IPS DF 4.7 (cell line): ENCODE measurements around the gene PSMD8.
"Not testable (repeated sequence)": the region's sequence is repeated elsewhere in the genome, so short reads cannot be mapped to it uniquely, and the experiment has no call there.

ENCODE experiments used
- DNase-seq: peaks from one replicate; pipeline ENCODE4 v3.0.0-alpha.2; 2013; ENCODE audit warnings: low spot score; ENCODE audit errors: extremely low read depth

PSMD8 gene

GRCh38 chr19:38410407-38410806 is 36.0 kb downstream of the PSMD8 start:
- not testable (repeated sequence) for DNase-seq

DNA sequence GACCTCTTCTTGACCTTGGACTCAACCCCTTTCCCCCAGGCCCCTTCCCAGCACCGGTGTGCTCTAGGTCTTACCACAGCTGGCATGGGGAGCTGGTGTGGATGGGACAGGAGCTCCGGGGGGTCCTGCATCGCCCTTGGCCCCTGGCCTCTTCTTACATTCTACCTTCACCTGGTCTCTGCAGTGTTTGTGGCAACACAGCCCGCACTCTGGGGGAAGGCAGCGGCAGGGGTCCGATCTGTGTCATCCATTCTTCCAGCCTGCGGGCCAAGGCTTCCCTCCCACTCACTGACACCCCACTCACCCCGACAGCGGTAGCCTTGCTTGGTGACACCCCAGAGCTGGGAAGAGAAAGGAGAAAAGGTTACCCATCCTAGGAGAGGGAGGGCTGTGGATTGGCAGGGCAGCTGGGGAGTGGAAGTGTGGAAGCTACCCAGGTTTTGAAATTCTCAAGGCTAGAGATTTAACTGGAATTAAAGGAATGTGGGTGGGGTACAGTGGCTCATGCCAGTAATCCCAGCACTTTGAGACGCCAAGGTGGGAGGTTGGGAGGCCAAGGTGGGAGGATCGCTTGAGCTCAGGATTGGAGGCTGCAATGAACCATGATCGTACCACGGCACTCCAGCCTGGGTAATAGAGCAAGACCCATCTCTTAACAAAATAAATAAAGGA is 36.8 kb downstream of the PSMD8 start:
- no peak for DNase-seq

- DNase-seq: not testable (repeated sequence)
These were observed 37.5 kb downstream of the PSMD8 start for GRCh38 chr19:38411898-38412297.

DNA sequence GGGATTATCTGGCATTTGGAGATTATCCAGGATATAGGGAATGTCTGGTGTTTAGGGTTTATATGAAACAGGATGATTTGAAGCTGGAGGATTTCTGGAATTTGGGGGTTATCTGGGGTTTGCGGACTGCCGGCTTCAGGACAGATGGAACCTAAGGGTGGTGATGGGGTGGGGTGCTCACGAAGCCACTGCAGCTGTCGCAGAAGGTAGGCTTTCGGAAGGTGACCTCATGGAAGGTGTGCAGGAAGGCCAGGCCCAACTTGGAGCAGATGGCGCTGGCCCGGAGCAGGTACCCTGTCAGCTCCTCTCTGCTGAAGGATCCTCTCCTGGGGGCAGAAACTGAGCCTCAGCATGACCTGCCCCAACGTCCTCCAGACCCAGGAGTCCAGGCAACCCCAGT is 38.1 kb downstream of the PSMD8 start:
- DNase-seq: no peak

DNA sequence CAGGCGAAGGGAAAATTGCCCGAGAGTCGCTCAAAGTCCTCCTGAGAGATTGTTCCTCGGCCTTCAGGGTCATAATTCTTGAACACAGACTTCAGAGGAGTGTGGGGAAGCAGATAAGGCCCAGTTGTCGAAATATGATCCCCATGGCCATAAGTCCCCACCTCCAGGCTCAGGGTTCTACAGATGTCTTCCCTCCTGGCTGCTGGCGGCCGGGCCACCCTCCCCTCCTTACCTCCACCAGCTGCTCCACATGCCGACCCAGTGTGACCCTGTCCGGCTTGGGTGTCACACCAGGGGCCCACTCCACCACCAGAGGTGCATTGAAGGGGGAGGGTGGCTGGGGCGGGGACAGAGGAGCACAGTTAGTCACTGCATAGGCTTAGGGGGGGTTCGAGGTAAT is 38.6 kb downstream of the PSMD8 start:
- no peak for DNase-seq

DNA sequence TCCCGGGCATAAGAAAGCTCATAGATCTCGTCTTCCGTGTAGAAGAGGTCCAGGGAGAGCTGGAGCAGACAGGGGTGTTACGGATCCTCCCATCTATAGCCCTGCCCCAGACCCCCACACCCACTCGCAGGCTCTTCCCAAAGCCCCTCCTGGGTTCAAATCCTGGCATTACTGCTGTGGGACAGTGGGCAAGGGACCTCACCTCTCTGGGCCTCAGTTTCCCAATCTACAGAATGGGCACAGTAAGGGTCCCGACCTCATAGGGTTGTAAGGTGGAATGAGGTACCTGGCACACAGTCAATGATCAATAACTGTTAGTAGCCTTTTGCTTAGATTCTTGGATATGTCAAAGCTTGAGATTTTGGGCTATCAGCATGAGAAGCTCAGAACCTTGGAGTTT is 39.0 kb downstream of the PSMD8 start:
- DNase-seq: no peak

DNA sequence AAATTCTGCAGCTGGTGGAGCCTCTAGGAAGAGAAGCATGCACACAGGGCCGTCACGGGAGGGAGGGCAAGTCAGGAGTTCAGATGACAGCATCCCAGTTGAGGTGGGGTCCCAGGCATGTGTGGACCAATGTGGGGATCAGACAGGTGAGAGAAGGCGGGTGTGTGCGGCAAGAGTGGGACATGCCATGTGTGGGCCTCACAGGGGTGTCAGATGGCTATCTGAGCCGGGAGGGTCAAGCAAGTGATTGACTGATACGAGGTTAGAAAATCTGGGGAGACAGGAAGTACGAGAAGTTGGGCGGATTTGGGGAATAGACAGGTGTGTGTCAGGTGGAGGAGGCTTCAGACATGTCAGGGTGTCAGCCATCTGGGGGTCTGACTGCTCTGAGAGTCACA is 42.8 kb downstream of the PSMD8 start:
- DNase-seq: no peak

GRCh38 chr19:38417544-38418506 is 43.5 kb downstream of the PSMD8 start:
- no peak for DNase-seq

DNA sequence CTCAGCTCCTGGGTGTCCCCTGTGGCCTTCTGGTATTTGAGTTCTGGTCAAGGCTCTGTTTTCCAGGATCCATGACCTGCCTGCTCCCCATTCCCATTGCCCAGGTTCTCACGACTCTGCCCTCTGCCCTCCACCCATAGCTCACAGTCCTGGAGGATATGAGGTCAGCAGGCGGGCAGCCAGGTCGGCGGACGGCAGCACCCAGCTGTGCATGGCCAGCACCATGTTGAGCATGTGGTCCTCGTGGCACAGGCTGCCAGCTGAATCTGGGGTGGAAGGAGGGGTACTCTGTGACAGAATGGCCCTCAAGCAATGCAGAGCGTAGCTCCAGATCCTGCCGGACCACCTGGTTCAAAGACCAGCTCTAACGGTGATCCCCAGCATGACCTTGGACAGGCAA is 46.6 kb downstream of the PSMD8 start:
- DNase-seq: no peak

DNA sequence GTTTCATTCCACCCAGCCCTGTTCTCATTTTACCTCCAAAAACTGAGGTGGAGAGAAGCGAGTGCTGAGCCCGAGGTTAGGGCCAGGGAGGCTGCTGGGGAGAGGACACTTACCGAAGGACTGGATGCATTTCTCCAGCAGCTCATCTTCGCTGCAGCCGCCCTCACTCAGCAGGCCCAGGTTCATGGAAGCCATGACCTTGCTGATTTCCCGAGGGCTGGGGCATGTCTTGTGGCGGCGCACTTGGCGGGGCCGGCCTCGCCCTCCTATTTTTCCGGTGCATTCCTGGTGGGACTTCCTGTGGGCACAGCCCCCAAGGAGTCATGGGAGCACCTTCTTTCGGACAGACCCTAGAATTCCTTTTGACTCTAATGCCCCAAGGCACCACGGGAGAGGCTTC is 47.5 kb downstream of the PSMD8 start:
- no peak for DNase-seq

DNA sequence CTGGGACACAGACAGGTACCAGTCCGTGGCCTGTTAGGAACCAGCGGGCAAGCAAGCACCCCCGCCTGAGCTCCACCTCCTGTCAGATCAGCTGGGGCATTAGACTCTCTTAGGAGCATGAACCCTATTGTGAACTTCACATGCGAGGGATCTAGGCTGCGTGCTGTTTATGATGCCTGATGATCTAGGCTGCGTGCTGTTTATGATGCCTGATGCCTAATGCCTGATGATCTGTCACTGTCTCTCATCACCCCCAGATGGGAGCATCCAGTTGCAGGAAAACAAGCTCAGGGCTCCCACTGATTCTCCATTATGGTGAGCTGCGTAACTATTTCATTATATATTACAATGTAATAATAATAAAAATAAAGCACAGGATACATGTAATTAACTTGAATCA is 48.1 kb downstream of the PSMD8 start:
- DNase-seq: no peak

GRCh38 chr19:38424272-38424671 is 49.9 kb downstream of the PSMD8 start:
- no peak for DNase-seq

GRCh38 chr19:38425222-38425809 is 50.9 kb downstream of the PSMD8 start:
- DNase-seq: no peak

DNA sequence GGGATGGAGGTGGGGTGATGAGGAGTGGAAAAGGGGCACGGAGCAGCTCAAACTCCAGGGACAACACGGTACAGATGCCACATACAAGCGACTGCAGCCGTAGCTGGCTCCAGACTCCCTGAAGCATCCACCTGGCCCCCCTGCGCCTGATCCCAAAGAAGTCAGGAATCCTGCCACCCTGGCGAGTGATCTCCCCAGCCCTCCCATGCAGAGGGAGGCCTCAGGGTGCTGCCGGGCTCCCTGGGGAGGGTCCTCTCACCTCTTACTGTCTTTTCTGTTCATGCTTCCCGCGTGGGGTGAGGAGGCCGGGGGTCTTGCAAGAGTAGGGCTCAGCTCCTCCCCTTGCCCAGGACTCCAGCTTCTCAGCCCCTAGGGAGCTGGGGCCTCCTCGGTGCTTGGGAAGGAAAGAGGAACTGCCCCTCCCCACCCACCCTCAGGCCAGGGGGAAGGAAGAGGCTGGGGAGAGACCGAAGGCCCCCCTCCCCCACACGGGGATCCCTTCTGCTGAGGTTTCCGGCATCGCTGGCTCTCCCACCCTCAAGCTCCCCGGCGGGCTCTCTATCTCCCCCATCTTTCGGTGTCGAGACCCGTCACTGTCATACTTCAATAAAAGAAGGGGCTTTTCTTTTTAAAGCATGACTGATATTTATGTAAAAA is 51.6 kb downstream of the PSMD8 start, which contains the start of gene RASGRP4:
Gene RASGRP4, minus strand, starts transcription at position 410 of the 657 bp plus-strand sequence. Its CDS starts 128 bp downstream, at position 282.
- no peak for DNase-seq

DNA sequence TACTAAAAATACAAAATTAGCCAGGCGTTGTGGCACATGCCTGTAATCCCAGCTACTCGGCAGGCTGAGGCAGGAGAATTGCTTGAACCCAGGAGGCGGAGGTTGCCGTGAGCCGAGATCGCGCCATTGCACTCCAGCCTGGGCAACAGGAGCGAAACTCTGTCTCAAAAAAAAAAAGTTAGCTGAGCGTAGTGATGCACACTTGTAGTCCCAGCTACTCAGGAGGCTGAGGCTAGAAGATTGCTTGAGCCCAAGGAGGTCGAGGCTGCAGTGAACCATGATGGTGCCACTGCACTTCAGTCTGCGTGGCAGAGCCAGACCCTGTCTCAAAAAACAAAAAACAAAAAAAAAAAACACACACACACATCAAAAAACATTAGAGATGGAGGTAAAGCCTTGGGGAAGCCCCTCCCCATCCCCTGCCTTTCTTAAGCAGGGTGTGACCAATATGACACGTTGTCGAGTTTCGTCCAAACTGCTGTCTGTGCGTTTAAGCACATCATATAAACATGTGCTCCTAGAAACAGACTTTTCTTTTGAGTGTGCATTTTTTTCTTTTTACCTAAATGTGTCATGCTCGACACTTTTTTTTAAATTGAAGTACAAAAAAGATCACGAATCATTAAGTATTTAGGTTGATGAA is 52.8 kb downstream of the PSMD8 start:
- DNase-seq: not testable (repeated sequence)

GRCh38 chr19:38429055-38429810 is 54.9 kb downstream of the PSMD8 start:
- no peak for DNase-seq

DNA sequence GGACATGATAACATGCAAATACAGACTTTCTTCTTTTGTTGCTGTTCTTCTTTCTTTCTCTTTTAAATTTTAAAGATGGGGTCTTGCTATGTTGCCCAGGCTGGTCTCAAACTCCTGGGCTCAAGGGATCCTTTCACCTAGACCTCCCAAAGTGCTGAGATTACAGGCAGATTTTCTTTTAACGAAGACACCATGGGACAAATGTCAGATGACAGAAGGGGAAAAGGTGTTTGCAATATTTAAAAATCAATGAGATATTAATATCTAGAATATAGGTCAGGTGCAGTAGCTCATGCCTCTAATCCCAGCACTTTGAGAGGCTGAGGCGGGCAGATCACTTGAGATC is 55.4 kb downstream of the PSMD8 start:
- no peak for DNase-seq

DNA sequence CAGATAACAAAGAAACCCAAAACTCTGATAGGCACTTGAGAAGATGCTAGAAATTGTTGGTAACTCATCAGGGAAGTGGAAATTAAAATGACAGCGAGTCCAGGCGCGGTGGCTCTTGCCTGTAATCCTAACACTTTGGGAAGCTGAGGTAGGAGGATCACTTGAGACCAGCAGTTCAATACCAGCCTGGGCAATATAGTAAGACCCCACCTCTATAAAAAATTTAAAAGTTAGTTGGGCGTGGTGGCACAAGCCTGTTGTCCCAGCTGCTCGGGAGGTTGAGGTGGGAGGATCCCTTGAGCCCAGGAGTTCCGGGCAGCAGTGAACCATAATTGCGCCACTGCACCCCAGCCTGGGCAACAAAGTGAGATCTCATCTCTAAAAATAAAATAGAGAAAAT is 56.6 kb downstream of the PSMD8 start:
- no peak for DNase-seq

DNA sequence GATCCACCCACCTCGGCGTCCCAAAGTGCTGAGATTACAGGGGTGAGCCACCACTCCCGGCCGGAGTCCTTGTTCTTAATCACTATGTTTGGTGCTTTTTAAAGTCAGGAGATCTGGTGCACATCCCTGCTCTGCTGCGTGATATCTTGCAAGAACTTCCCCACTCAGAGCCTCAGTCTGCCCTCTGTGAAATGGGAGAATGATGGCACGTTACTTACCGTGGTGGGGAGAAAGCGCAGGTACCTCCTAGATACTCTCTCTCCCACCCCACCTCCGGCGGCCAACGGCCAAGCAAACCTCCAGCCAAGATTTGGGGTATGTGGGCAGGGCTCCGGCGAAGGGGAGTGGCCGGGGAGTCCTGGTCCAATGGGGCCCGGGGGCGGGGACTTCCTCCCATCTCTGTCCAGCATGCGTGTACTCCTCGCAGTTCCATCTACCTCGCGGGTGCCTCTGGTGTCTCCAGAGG is 58.9 kb downstream of the PSMD8 start, which contains the start of gene RYR1:
Gene RYR1, plus strand, starts transcription at position 424 of the 466 bp plus-strand sequence. CDS start 139 bp downstream, outside the sequence.
- no peak for DNase-seq
